ENCODE data around the gene RAP1GAP2. TPM values are rescaled to one million over a fixed set of nuclear protein-coding genes. Genes with fewer than 3 reads are reported as not detected.

RAP1GAP2 gene
- total RNA-seq, 1 donor from 2014 or later: 17.0 TPM

GRCh38 chr17:2852729-2853282, 56.6 kb downstream of the RAP1GAP2 start:
- peaks cover 29% of the 10 kb centered on the region for H3K4me1 ChIP-seq
- H3K27ac ChIP-seq: peak overlapping the region; percentile 56
- TF ChIP-seq CTCF (IDR thresholded peaks at IDR 0.05): no peak
- peak overlapping the region; percentile 56 for H3K4me3 ChIP-seq
- DNase-seq (no peak), ATAC-seq (no peak)
- intact Hi-C loops (cut with DNase I): no loop called here
- H3K36me3 ChIP-seq: no peaks in the 10 kb centered on the region
- peaks cover 38% of the 10 kb centered on the region for H3K27me3 ChIP-seq (ENCODE audit: low read depth)
- no peaks in the 10 kb centered on the region for H3K9me3 ChIP-seq

- peaks cover 41% of the 10 kb centered on the region for H3K27me3 ChIP-seq (ENCODE audit: low read depth)
- intact Hi-C loops (cut with DNase I): no loop called here
- DNase-seq: peak; percentile 58
Observed at GRCh38 chr17:2853283-2854142, 57.3 kb downstream of the RAP1GAP2 start.

GRCh38 chr17:2854143-2855055, 58.2 kb downstream of the RAP1GAP2 start:
- peak; percentile 22 to 45 for ATAC-seq
- Histone ChIP-seq H3K27me3 (ENCODE audit: low read depth) (peaks cover 41% of the 10 kb centered on the region), H3K4me3 (peak overlapping the region; percentile 56), H3K9me3 (no peaks in the 10 kb centered on the region), H3K4me1 (peaks cover 23% of the 10 kb centered on the region), H3K27ac (no peak overlapping the region), H3K36me3 (no peaks in the 10 kb centered on the region)
- intact Hi-C loops (cut with DNase I): no loop called here
- DNase-seq: peak; percentile 52
- TF ChIP-seq CTCF (IDR thresholded peaks at IDR 0.05): no peak

More at GRCh38 chr17:2853283-2854142, 57.3 kb downstream of the RAP1GAP2 start:
- Histone ChIP-seq H3K36me3 (no peaks in the 10 kb centered on the region), H3K27ac (peak overlapping the region; percentile 56), H3K4me3 (peak overlapping the region; percentile 56), H3K4me1 (peaks cover 26% of the 10 kb centered on the region), H3K9me3 (no peaks in the 10 kb centered on the region)
- TF ChIP-seq CTCF (IDR thresholded peaks at IDR 0.05): no peak
- peak; percentile 61 to 76 for ATAC-seq

GRCh38 chr17:2855063-2855600, 58.9 kb downstream of the RAP1GAP2 start:
- Histone ChIP-seq H3K4me1 (peaks cover 23% of the 10 kb centered on the region), H3K27me3 (ENCODE audit: low read depth) (peaks cover 46% of the 10 kb centered on the region)
- intact Hi-C loops (cut with DNase I): no loop called here

More at GRCh38 chr17:2855063-2855600, 58.9 kb downstream of the RAP1GAP2 start:
- Histone ChIP-seq H3K27ac (no peak overlapping the region), H3K9me3 (no peaks in the 10 kb centered on the region), H3K36me3 (no peaks in the 10 kb centered on the region), H3K4me3 (peak overlapping the region; percentile 56)
- ATAC-seq (no peak), DNase-seq (no peak)
- TF ChIP-seq CTCF (IDR thresholded peaks at IDR 0.05): no peak

Measured in lower lobe of right lung (tissue), 2 donors.